Measurements from ENCODE around the gene RBM39. TPM values are rescaled to one million over a fixed set of nuclear protein-coding genes. Genes with fewer than 3 reads are reported as not detected.
"Not testable (repeated sequence)": the region's sequence is repeated elsewhere in the genome, so short reads cannot be mapped to it uniquely, and the experiment has no call there.

The RBM39 gene
- total RNA-seq, 2 donors from 2014 or later, result 232 to 413 TPM

DNA sequence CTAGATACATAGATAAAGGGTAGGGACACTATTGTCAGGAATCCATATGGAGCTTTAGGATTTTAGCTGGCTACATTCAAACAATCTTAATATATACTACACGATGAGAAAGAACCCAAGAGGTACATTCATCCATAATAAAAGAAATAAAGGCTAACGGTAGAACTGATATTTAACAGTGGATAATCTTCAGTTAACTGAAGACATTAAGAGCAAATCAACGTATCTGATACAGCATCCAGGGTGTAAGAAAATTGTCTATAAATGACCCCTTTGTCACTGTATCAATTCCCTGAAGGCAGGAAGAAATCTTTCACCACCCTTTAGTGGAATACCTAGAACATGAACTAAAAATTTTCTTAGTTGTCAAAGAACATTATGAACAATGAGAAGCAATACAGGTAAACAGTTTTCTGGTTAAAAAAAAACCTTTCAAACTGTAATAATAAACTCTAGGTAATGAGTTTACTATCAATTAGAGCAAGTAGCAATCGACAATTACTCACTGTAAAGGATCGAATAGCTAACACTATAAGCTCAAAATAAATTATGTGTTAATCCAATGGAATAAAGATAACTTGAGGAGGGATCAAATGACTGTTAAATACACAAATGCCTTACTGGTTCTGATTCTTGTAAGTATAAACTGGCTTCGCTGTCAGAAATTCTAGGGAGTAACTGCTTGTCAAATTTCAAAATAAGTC, 31.0 kb downstream of the RBM39 start:
- H3K4me1 ChIP-seq (ENCODE audit: control insufficient read depth in 1 of 2, low read depth in 2 of 2), result peaks cover 0 to 28% of the 10 kb centered on the region in 2 donors
- H3K36me3 ChIP-seq, result peaks cover 49% of the 10 kb centered on the region
- H3K27ac ChIP-seq, result no peak overlapping the region
- H3K27me3 ChIP-seq (replicated peaks; ENCODE audit: insufficient read depth), result no peaks in the 10 kb centered on the region
- no peak for ATAC-seq (ENCODE audit: insufficient number of reproducible peaks, low FRiP score, low read depth)
- no peak for DNase-seq (ENCODE audit: low spot score)
- no peak overlapping the region for H3K4me3 ChIP-seq
- H3K9me3 ChIP-seq, result no peaks in the 10 kb centered on the region
- TF ChIP-seq, protein P1, sequence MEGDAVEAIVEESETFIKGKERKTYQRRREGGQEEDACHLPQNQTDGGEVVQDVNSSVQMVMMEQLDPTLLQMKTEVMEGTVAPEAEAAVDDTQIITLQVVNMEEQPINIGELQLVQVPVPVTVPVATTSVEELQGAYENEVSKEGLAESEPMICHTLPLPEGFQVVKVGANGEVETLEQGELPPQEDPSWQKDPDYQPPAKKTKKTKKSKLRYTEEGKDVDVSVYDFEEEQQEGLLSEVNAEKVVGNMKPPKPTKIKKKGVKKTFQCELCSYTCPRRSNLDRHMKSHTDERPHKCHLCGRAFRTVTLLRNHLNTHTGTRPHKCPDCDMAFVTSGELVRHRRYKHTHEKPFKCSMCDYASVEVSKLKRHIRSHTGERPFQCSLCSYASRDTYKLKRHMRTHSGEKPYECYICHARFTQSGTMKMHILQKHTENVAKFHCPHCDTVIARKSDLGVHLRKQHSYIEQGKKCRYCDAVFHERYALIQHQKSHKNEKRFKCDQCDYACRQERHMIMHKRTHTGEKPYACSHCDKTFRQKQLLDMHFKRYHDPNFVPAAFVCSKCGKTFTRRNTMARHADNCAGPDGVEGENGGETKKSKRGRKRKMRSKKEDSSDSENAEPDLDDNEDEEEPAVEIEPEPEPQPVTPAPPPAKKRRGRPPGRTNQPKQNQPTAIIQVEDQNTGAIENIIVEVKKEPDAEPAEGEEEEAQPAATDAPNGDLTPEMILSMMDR (IDR thresholded peaks at IDR 0.05), result no peak

DNA sequence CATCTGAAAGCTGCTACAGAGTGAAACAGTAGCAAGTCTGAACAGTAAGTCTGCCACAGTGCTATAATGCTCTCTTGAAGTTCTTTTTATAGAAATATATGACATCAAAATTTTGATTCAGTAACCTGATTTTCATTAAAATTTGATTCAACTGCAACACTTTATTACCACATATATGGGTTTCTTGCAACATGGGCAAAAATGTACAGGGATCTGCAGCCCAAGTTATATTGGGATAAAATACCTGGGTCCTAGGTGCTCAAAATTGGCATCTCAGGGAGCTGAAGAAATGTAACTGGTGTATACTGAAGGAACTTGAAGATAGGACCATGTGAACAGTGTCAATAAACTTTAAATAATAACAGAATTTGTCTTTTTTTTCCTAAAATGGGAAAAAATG, 32.0 kb downstream of the RBM39 start:
- peaks cover 0 to 28% of the 10 kb centered on the region in 2 donors for H3K4me1 ChIP-seq (ENCODE audit: control insufficient read depth in 1 of 2, low read depth in 2 of 2)
- no peak overlapping the region for H3K4me3 ChIP-seq
- no peak overlapping the region for H3K27ac ChIP-seq
- TF ChIP-seq, protein P1 (IDR thresholded peaks at IDR 0.05), result no peak
- DNase-seq (ENCODE audit: low spot score) (no peak), ATAC-seq (ENCODE audit: insufficient number of reproducible peaks, low FRiP score, low read depth) (no peak)
- no peaks in the 10 kb centered on the region for H3K9me3 ChIP-seq
- no peaks in the 10 kb centered on the region for H3K27me3 ChIP-seq (replicated peaks; ENCODE audit: insufficient read depth)
- peaks cover 48% of the 10 kb centered on the region for H3K36me3 ChIP-seq

DNA sequence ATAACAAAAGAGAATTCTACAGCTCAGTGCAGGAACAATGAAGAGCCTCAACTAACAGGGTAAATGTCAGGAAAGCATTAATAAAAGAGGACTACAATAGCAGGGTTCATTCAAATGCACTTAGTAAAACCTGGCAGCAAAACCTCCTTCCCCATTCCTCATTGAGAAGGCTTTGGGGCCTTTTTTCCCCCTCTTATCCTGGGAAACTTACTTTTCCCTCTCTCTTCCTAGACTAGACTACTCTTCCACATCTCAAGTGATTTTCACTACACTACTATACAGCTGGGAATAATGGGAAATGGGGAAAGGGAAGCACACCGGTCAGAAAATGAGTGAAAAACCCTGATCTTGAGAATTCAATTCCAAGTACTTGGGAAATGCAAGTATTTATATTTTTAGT, 32.8 kb downstream of the RBM39 start:
- Histone ChIP-seq H3K27me3 (replicated peaks; ENCODE audit: insufficient read depth) (no peaks in the 10 kb centered on the region), H3K27ac (no peak overlapping the region), H3K4me1 (ENCODE audit: control insufficient read depth in 1 of 2, low read depth in 2 of 2) (peaks cover 0 to 28% of the 10 kb centered on the region in 2 donors), H3K36me3 (peaks cover 50% of the 10 kb centered on the region), H3K4me3 (no peak overlapping the region), H3K9me3 (no peaks in the 10 kb centered on the region)
- no peak for DNase-seq (ENCODE audit: low spot score)
- TF ChIP-seq, protein P1 (IDR thresholded peaks at IDR 0.05), result no peak
- no peak for ATAC-seq (ENCODE audit: insufficient number of reproducible peaks, low FRiP score, low read depth)

DNA sequence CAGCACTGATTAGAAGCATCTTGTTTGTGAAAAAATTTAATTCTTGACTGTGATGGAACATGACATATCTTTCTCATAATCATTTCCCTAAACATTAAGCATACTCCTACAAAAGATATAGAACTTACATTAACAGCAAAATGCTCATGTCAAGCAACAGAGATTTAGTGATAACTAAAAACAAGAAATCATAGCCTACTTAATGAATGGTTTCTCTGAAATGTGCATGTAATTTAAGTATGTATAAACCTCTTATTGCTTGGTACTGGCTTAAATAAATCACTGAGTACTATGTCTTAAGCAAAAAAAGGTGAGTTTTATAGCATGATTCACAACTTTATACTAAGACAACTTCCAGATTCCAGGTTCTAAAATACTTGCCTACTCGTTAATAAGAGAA, 33.6 kb downstream of the RBM39 start:
- ATAC-seq (ENCODE audit: insufficient number of reproducible peaks, low FRiP score, low read depth) (no peak), DNase-seq (ENCODE audit: low spot score) (no peak)
- no peaks in the 10 kb centered on the region for H3K27me3 ChIP-seq (replicated peaks; ENCODE audit: insufficient read depth)
- no peak overlapping the region for H3K27ac ChIP-seq
- TF ChIP-seq, protein P1 (IDR thresholded peaks at IDR 0.05), result no peak
- peaks cover 48% of the 10 kb centered on the region for H3K36me3 ChIP-seq
- peaks cover 0 to 28% of the 10 kb centered on the region in 2 donors for H3K4me1 ChIP-seq (ENCODE audit: control insufficient read depth in 1 of 2, low read depth in 2 of 2)
- H3K9me3 ChIP-seq, result no peaks in the 10 kb centered on the region
- no peak overlapping the region for H3K4me3 ChIP-seq

DNA sequence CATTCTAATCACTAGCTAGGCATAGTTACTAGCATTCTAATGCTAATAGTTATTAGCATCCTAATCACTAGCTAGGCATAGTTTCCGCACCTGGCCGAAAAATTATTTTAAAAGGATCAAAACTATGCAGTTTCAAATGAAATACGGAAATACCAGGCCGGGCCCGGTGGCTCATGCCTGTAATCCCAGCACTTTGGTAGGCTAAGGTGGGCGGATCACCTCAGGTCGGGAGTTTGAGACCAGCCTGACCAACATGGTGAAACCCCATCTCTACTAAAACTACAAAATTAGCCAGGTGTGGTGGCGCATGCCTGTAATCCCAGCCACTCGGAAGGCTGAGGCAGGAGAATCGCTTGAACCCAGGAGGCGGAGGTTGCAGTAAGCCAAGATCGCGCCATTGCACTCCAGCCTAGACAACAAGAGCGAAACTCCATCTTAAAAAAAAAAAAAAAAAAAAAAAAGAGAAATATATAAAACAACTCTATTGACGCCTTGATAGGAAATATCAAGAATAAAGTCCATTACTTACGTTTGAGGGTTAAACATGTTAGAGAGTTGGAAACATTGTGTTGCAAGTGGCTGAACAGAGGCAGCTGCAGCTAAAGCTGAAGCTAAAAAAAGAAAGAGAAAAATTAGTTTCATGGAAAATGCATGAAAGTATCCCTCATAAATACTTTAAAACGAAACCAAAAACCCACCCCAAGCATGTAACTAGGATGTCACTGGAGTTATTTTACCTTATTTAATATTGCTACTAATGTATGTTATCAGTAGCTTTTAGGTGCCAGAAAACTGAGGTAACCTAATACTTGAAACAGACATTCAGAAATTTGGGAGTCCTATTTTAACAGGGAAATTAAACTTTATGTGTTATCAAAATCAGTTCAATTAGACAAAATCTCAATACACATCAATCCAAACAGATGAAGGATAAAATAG, 35.2 kb downstream of the RBM39 start:
- not testable (repeated sequence) for H3K9me3 ChIP-seq; DNase-seq (ENCODE audit: low spot score); H3K27me3 ChIP-seq (replicated peaks; ENCODE audit: insufficient read depth); H3K4me3 ChIP-seq; H3K27ac ChIP-seq; ATAC-seq (ENCODE audit: insufficient number of reproducible peaks, low FRiP score, low read depth)
- peaks cover 47% of the 10 kb centered on the region for H3K36me3 ChIP-seq
- H3K4me1 ChIP-seq (ENCODE audit: control insufficient read depth in 1 of 2, low read depth in 2 of 2), result peaks cover 0 to 28% of the 10 kb centered on the region in 2 donors

DNA sequence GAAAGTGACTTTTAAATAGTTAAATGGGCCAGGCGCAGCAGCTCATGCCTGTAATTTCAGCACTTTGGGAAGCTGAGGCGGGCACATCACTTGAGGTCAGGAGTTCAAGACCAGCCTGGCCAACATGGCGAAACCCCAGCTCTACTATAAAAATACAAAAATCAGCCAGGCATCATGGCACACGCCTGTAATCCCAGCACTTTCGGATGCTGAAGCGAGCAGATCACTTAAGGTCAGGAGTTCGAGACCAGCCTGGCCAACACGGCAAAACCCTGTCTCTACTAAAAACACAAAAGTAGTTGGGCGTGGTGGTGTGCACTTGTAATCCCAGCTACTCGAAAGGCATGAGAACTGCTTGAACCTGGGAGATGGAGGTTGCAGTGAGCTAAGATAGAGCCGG, 36.2 kb downstream of the RBM39 start:
- Histone ChIP-seq H3K36me3 (peaks cover 38% of the 10 kb centered on the region), H3K4me1 (ENCODE audit: control insufficient read depth in 1 of 2, low read depth in 2 of 2) (peaks cover 0 to 21% of the 10 kb centered on the region in 2 donors)
- not testable (repeated sequence) for H3K4me3 ChIP-seq; ATAC-seq (ENCODE audit: insufficient number of reproducible peaks, low FRiP score, low read depth); H3K9me3 ChIP-seq; H3K27me3 ChIP-seq (replicated peaks; ENCODE audit: insufficient read depth); H3K27ac ChIP-seq; DNase-seq (ENCODE audit: low spot score)

Data from thoracic aorta (tissue), 2 donors.